HepG2 (cell line): ENCODE measurements around the gene CCL7. TPM values are rescaled to one million over a fixed set of nuclear protein-coding genes. Genes with fewer than 3 reads are reported as not detected.

Experiments used
- ATAC-seq: fragments of 200-7000 bp; cut with Tn5 transposase; 3 replicates; pipeline ENCODE4 v1.9.1; 2020; ENCODE audit warnings: mild to moderate bottlenecking, moderate library complexity
- BruUV-seq: library from RNA; stranded (reverse); fragments of 400-500 nt; replicated peaks from 2 replicates; lab custom pipeline; 2021; lab: Mats Ljungman, UMichigan
- CTCF ChIA-PET: fragments of 300-600 bp; formaldehyde crosslinking; extraction: SDS; loops from one replicate; lab custom pipeline; 2021; ENCODE audit warnings: low total read pairs, inconsistent platforms, low intra/inter-chr PET ratio; lab: Yijun Ruan, JAX
- POLR2A ChIA-PET: fragments of 350-600 bp; sonication (Branson Sonifier 250); formaldehyde crosslinking; loops from one replicate; lab custom pipeline; 2020; ENCODE audit warnings: antibody characterized with exemption, inconsistent platforms; lab: Yijun Ruan, JAX
- DNase-seq: peaks from one replicate; pipeline ENCODE4 v3.0.0-alpha.2; 2015; ENCODE audit warnings: low spot score
- FAIRE-seq: peaks from 3 replicates; lab custom pipeline; 2011; peaks lifted over from hg19 to GRCh38; lab: Jason Lieb, UNC
- H2AFZ ChIP-seq: one replicate; pipeline ENCODE4 v1.6.1; 2011; ENCODE audit warnings: low read length, inconsistent platforms
- H3K27ac ChIP-seq: fragments of 300-600 bp; 3 replicates; pipeline ENCODE4 v1.8.0; 2011; ENCODE audit warnings: mixed run types, mild to moderate bottlenecking, mixed read lengths, low read length, inconsistent platforms; ENCODE audit not compliant: insufficient read depth; ENCODE audit errors: extremely low read length
- H3K27me3 ChIP-seq, 2 experiments: fragments of 200-600 bp in 1 of 2; 2 replicates in 1 of 2; 3 replicates in 1 of 2; pipeline versions ENCODE4 v1.6.0 to v1.8.0; 2011; ENCODE audit warnings: low read length in 2 of 2, mild to moderate bottlenecking in 2 of 2, moderate library complexity in 2 of 2, inconsistent platforms in 1 of 2; ENCODE audit not compliant: insufficient read depth in 2 of 2, control insufficient read depth in 1 of 2
- H3K36me3 ChIP-seq, 2 experiments: fragments of 200-600 bp in 1 of 2; replicated peaks in 1 of 2; 2 replicates in 1 of 2; 3 replicates in 1 of 2; pipeline versions ENCODE4 v1.5.1 to v1.8.0; 2011; ENCODE audit warnings: low read length in 2 of 2, inconsistent platforms in 1 of 2; ENCODE audit not compliant: insufficient read depth in 2 of 2, control insufficient read depth in 1 of 2
- H3K4me1 ChIP-seq: 2 replicates; pipeline ENCODE4 v1.5.1; 2012; ENCODE audit warnings: low read length, inconsistent platforms; ENCODE audit not compliant: insufficient read depth
- H3K4me2 ChIP-seq: 2 replicates; pipeline ENCODE4 v1.6.0; 2011; ENCODE audit warnings: low read depth, low read length, inconsistent platforms
- H3K4me3 ChIP-seq, 3 experiments: fragments of 200-600 bp in 1 of 3; sonication (generic), shearing (Covaris generic) in 1 of 3; replicated peaks in 1 of 3; 2 replicates each; pipeline ENCODE4 v1.5.1; 2011 to 2016; ENCODE audit warnings: low read length in 3 of 3, inconsistent platforms in 2 of 3, low read depth in 2 of 3, mild to moderate bottlenecking in 2 of 3, control low read depth in 1 of 3, mixed read lengths in 1 of 3; ENCODE audit not compliant: insufficient read depth in 1 of 3
- H3K79me2 ChIP-seq: one replicate; pipeline ENCODE4 v1.6.1; 2011; ENCODE audit warnings: low read length, inconsistent platforms; ENCODE audit not compliant: insufficient read depth
- H3K9ac ChIP-seq: 2 replicates; pipeline ENCODE4 v1.6.0; 2011; ENCODE audit warnings: mild to moderate bottlenecking, low read depth, low read length, inconsistent platforms; ENCODE audit not compliant: insufficient read depth
- H3K9me3 ChIP-seq: 2 replicates; pipeline ENCODE4 v1.5.1; 2012; ENCODE audit warnings: mild to moderate bottlenecking, low read length
- H4K20me1 ChIP-seq: 2 replicates; pipeline ENCODE4 v1.6.0; 2011; ENCODE audit warnings: inconsistent platforms, mild to moderate bottlenecking, low read length, moderate library complexity; ENCODE audit not compliant: insufficient read depth
- ASH2L ChIP-seq: fragments of 300-600, 200-600 bp; sonication (generic); IDR thresholded peaks from 2 replicates; pipeline ENCODE4 v1.7.0; 2017; ENCODE audit warnings: low read depth, mild to moderate bottlenecking, moderate library complexity, mixed read lengths, low read length; ENCODE audit not compliant: insufficient read length
- BRCA1 ChIP-seq: sonication (generic); formaldehyde crosslinking; IDR thresholded peaks from 2 replicates; pipeline ENCODE4 v1.4.0; 2020; ENCODE audit warnings: missing genetic modification reagents
- IRF2 ChIP-seq: IDR thresholded peaks from 2 replicates; pipeline ENCODE4 v1.6.1; 2018; ENCODE audit warnings: missing genetic modification reagents, missing compliant biosample characterization
- KLF6 ChIP-seq: IDR thresholded peaks from 2 replicates; pipeline ENCODE4 v1.8.0; 2016; ENCODE audit warnings: missing biosample characterization, missing genetic modification reagents
- NBN ChIP-seq: fragments of 450-650 bp; conservative IDR thresholded peaks from 2 replicates; pipeline ENCODE4 v1.6.1; 2017
- POLR2AphosphoS5 ChIP-seq: IDR thresholded peaks from 2 replicates; pipeline ENCODE4 v1.6.1; 2012; ENCODE audit warnings: low read depth, low read length
- ZNF274 ChIP-seq: sonication (generic); formaldehyde crosslinking; IDR thresholded peaks from 2 replicates; pipeline ENCODE4 v1.5.1; 2020; ENCODE audit warnings: mild to moderate bottlenecking, missing genetic modification reagents
- ZNF354B ChIP-seq: sonication (generic); formaldehyde crosslinking; IDR thresholded peaks from 2 replicates; pipeline ENCODE4 v1.8.0; 2022; ENCODE audit warnings: mild to moderate bottlenecking, missing genetic modification reagents
- ZNF550 ChIP-seq: sonication (generic); formaldehyde crosslinking; IDR thresholded peaks from 2 replicates; pipeline ENCODE4 v1.4.0; 2020; ENCODE audit warnings: mild to moderate bottlenecking, missing genetic modification reagents, borderline replicate concordance
- WGBS: methylation state at CpG from one replicate; pipeline ENCODE4 v1.1.6; 2017; ENCODE audit warnings: low lambda C conversion rate; 5-methylcytosine and 5-hydroxymethylcytosine counted together
- in situ Hi-C: cut with HindIII; loops from 2 replicates; pipeline ENCODE4 v1.10.0; 2017; ENCODE audit warnings: low pct_unique_long_range_greater_than_20kb; ENCODE audit not compliant: extremely low pct_ligation_motif_present
- intact Hi-C: fragments of 100-400 bp; cut with micrococcal nuclease; formaldehyde crosslinking; loops from one replicate; pipeline ENCODE4 v1.10.0; 2022; ENCODE audit not compliant: unreplicated experiment
- polyA plus RNA-seq, 8 experiments: library from polyadenylated mRNA; depleted of rRNA in 3 of 8; stranded (reverse) in 7 of 8; unstranded in 1 of 8; fragments of >200 nt; fragmentation: Illumina TruSeq in 4 of 8; extraction: Trizol in 4 of 8; gene quantifications; 2 replicates each; pipeline versions ENCODE4 v1.2.1 to v1.2.3, GENCODE V29; 2011 to 2016; ENCODE audit warnings: low read depth in 4 of 8, missing spikeins in 1 of 8, mixed read lengths in 1 of 8; ENCODE audit not compliant: insufficient read depth in 1 of 8
- total RNA-seq, 5 experiments: library from RNA; depleted of rRNA; stranded (reverse); fragments of >200 nt; fragmentation: Illumina TruSeq; extraction: Trizol; gene quantifications; 2 replicates each; pipeline ENCODE4 v1.2.3, GENCODE V29; 2016; ENCODE audit warnings: low read depth in 1 of 5
- TF ChIP-seq, protein P1 (sequence below): sonication (generic); formaldehyde crosslinking; IDR thresholded peaks from 2 replicates; pipeline ENCODE4 v1.4.0; 2020; ENCODE audit warnings: missing genetic modification reagents
- TF ChIP-seq, protein P2 (sequence below): sonication (generic); formaldehyde crosslinking; IDR thresholded peaks from 2 replicates; pipeline ENCODE4 v1.4.0; 2020; ENCODE audit warnings: low read depth, mild to moderate bottlenecking, missing genetic modification reagents
- TF ChIP-seq, protein P3 (sequence below), 2 experiments: sonication (generic) in 1 of 2; formaldehyde crosslinking in 1 of 2; IDR thresholded peaks; 2 replicates each; pipeline versions ENCODE4 v1.4.0 to v1.6.1; 2018 to 2020; ENCODE audit warnings: missing genetic modification reagents in 2 of 2, borderline replicate concordance in 1 of 2, low read depth in 1 of 2, mild to moderate bottlenecking in 1 of 2, missing biosample characterization in 1 of 2
- TF ChIP-seq, protein P4 (sequence below): sonication (generic); formaldehyde crosslinking; IDR thresholded peaks from 2 replicates; pipeline ENCODE4 v1.9.0; 2021; ENCODE audit warnings: missing genetic modification reagents, mild to moderate bottlenecking, borderline replicate concordance
- TF ChIP-seq, protein P5 (sequence below): IDR thresholded peaks from 2 replicates; pipeline ENCODE4 v1.6.1; 2016

CCL7 gene
- total and polyA plus RNA-seq, 2 of the 13 experiments (the other 11 are each of a cell fraction or from before 2014, with no cell fraction given), result not detected

DNA sequence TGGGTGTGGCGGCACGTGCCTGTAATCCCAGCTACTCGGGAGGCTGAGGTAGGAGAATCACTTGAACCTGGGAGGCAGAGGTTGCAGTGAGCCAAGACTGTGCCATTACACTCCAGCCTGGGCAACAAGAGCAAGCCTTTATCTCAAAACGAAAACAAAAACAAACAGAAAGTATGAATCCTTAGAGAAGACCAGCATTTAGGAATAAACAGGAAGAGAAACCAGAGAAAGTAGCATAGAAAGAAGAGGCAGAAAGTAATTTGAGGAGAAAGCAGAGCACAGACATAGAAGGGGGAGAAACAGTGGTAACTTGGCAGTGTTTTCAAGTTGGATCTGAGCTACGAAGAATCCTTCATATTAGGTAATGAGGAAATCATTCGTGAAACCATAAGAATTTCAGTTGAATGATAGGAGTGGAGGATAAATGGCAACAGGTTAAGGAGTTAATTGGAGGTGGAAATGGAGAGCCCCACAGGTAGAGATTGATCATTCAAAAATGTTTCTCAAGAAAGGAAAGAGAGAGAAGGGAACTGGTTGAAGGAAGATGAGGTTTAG lies 24.6 kb upstream of the CCL7 start (continued):
- TF ChIP-seq, protein P1, sequence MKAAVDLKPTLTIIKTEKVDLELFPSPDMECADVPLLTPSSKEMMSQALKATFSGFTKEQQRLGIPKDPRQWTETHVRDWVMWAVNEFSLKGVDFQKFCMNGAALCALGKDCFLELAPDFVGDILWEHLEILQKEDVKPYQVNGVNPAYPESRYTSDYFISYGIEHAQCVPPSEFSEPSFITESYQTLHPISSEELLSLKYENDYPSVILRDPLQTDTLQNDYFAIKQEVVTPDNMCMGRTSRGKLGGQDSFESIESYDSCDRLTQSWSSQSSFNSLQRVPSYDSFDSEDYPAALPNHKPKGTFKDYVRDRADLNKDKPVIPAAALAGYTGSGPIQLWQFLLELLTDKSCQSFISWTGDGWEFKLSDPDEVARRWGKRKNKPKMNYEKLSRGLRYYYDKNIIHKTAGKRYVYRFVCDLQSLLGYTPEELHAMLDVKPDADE (CRISPR knock-in tag), result no peak
- TF ChIP-seq ASH2L, result no peak
- TF ChIP-seq, protein P2, sequence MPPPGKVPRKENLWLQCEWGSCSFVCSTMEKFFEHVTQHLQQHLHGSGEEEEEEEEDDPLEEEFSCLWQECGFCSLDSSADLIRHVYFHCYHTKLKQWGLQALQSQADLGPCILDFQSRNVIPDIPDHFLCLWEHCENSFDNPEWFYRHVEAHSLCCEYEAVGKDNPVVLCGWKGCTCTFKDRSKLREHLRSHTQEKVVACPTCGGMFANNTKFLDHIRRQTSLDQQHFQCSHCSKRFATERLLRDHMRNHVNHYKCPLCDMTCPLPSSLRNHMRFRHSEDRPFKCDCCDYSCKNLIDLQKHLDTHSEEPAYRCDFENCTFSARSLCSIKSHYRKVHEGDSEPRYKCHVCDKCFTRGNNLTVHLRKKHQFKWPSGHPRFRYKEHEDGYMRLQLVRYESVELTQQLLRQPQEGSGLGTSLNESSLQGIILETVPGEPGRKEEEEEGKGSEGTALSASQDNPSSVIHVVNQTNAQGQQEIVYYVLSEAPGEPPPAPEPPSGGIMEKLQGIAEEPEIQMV, result no peak
- no peak for TF ChIP-seq BRCA1 (CRISPR knock-in tag)
- no peak for TF ChIP-seq KLF6 (CRISPR knock-in tag)
- no peak for TF ChIP-seq ZNF550 (CRISPR knock-in tag)
- TF ChIP-seq POLR2AphosphoS5, result no peak

DNA sequence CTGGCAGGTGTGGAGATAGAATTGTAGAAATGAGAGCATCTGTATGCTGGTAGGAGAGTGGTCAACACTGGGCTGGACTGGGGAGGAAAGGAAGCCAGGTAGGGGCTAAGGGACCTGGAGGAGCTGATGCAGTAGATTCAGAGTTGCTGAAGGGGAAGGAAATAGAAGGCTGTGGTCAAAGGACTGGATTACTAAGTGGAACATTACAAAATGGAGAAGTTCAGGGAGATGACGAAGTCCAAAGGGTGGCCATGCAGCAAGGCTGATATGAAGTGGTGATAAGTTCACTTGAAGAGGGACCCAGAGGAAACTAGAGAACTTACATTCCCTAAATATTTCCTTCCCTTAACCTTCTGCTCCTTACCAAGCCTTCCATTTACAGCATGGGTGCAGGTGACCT lies 23.6 kb upstream of the CCL7 start:
- Histone ChIP-seq H3K27ac (no peak overlapping the region), H3K4me2 (no peak overlapping the region), H3K9me3 (no peaks in the 10 kb centered on the region), H3K9ac (no peak overlapping the region), H4K20me1 (no peaks in the 10 kb centered on the region), H2AFZ (no peak overlapping the region), H3K4me3 (no peak overlapping the region), H3K27me3 (no peaks in the 10 kb centered on the region; a peak in 1 of 5 replicates), H3K36me3 (no peaks in the 10 kb centered on the region), H3K79me2 (no peaks in the 10 kb centered on the region), H3K4me1 (no peaks in the 10 kb centered on the region)
- BruUV-seq, result no TSS peak
- ChIA-PET POLR2A (no interaction called here), CTCF (no interaction called here)
- in situ Hi-C loops, result no loop called here
- no peak for ATAC-seq
- DNase-seq, result no peak
- 13% methylated on average over 1 of the region's 1 CpG for WGBS
- intact Hi-C loops, result no loop called here
- FAIRE-seq, result no peak
- TF ChIP-seq, protein P3, sequence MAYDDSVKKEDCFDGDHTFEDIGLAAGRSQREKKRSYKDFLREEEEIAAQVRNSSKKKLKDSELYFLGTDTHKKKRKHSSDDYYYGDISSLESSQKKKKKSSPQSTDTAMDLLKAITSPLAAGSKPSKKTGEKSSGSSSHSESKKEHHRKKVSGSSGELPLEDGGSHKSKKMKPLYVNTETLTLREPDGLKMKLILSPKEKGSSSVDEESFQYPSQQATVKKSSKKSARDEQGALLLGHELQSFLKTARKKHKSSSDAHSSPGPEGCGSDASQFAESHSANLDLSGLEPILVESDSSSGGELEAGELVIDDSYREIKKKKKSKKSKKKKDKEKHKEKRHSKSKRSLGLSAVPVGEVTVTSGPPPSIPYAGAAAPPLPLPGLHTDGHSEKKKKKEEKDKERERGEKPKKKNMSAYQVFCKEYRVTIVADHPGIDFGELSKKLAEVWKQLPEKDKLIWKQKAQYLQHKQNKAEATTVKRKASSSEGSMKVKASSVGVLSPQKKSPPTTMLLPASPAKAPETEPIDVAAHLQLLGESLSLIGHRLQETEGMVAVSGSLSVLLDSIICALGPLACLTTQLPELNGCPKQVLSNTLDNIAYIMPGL (CRISPR knock-in tag; IDR thresholded peaks at IDR 0.05; ENCODE audit: borderline replicate concordance in 1 of 2, low read depth in 1 of 2), result no peak
- TF ChIP-seq, protein P4, sequence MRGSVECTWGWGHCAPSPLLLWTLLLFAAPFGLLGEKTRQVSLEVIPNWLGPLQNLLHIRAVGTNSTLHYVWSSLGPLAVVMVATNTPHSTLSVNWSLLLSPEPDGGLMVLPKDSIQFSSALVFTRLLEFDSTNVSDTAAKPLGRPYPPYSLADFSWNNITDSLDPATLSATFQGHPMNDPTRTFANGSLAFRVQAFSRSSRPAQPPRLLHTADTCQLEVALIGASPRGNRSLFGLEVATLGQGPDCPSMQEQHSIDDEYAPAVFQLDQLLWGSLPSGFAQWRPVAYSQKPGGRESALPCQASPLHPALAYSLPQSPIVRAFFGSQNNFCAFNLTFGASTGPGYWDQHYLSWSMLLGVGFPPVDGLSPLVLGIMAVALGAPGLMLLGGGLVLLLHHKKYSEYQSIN, result no peak
- TF ChIP-seq NBN (no peak), ZNF274 (CRISPR knock-in tag) (no peak), ZNF354B (no peak), IRF2 (CRISPR knock-in tag) (no peak)
- TF ChIP-seq, protein P5, sequence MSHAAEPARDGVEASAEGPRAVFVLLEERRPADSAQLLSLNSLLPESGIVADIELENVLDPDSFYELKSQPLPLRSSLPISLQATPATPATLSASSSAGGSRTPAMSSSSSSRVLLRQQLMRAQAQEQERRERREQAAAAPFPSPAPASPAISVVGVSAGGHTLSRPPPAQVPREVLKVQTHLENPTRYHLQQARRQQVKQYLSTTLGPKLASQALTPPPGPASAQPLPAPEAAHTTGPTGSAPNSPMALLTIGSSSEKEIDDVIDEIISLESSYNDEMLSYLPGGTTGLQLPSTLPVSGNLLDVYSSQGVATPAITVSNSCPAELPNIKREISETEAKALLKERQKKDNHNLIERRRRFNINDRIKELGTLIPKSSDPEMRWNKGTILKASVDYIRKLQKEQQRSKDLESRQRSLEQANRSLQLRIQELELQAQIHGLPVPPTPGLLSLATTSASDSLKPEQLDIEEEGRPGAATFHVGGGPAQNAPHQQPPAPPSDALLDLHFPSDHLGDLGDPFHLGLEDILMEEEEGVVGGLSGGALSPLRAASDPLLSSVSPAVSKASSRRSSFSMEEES (CRISPR knock-in tag), result no peak
